ENCODE data around the gene RGS3.
A peak's percentile ranks its signal among the peaks of the same experiment; 100 is the strongest.

RGS3 gene

GRCh38 chr9:113590991-113591898, 127.7 kb downstream of the RGS3 start:
- DNase-seq: no peak

GRCh38 chr9:113591899-113592625, 128.5 kb downstream of the RGS3 start:
- no peak for DNase-seq

GRCh38 chr9:113592876-113593575, 129.5 kb downstream of the RGS3 start:
- no peak for DNase-seq

GRCh38 chr9:113593682-113594281, 130.3 kb downstream of the RGS3 start:
- peak; percentile 96 for DNase-seq

GRCh38 chr9:113594484-113595299, 131.2 kb downstream of the RGS3 start:
- no peak for DNase-seq

GRCh38 chr9:113596616-113597320, 133.2 kb downstream of the RGS3 start:
- no peak for DNase-seq

GRCh38 chr9:113597390-113598241, 134.1 kb downstream of the RGS3 start:
- DNase-seq: no peak

GRCh38 chr9:113598451-113598850, 134.9 kb downstream of the RGS3 start:
- no peak for DNase-seq

GRCh38 chr9:113598883-113599282, 135.4 kb downstream of the RGS3 start:
- DNase-seq: no peak

- peak; percentile 87 for DNase-seq
These were observed 136.1 kb downstream of the RGS3 start for GRCh38 chr9:113599646-113600022.

- DNase-seq: no peak
These were observed 136.7 kb downstream of the RGS3 start for GRCh38 chr9:113600023-113600823.

- DNase-seq: no peak
These were observed 137.5 kb downstream of the RGS3 start for GRCh38 chr9:113600871-113601614.

GRCh38 chr9:113601656-113602055, 138.1 kb downstream of the RGS3 start:
- no peak for DNase-seq

- no peak for DNase-seq
These were observed 138.9 kb downstream of the RGS3 start for GRCh38 chr9:113602126-113603047.

- no peak for DNase-seq
These were observed 139.5 kb downstream of the RGS3 start for GRCh38 chr9:113603048-113603375.

- no peak for DNase-seq
These were observed 140.2 kb downstream of the RGS3 start for GRCh38 chr9:113603773-113604172.

- DNase-seq: no peak
These were observed 140.9 kb downstream of the RGS3 start for GRCh38 chr9:113604393-113604792.

GRCh38 chr9:113606510-113606909, 143.0 kb downstream of the RGS3 start:
- DNase-seq: no peak
